Left lobe of liver (tissue), 2 donors: ENCODE data around the gene SRSF9. TPM values are rescaled to one million over a fixed set of nuclear protein-coding genes. Genes with fewer than 3 reads are reported as not detected.
"Not testable (repeated sequence)": the region's sequence is repeated elsewhere in the genome, so short reads cannot be mapped to it uniquely, and the experiment has no call there.

Experiments used
- ATAC-seq: fragments of 200-7000 bp; cut with Tn5 transposase; one replicate; pipeline ENCODE4 v1.9.1; 2020; ENCODE audit warnings: mild to moderate bottlenecking, moderate library complexity
- DNase-seq: peaks from one replicate; pipeline ENCODE4 v3.0.0-alpha.2; 2020; ENCODE audit warnings: low spot score
- total RNA-seq: library from RNA; stranded (reverse); gene quantifications from one replicate; pipeline ENCODE4 v1.2.1, GENCODE V29; 2021
- donor health status: DM: no; HTN: no; CAD: no; lungs with moderate emphysema.
- donor health status: DM: no; HTN: yes; CAD: no.

Gene SRSF9
- total RNA-seq, 1 donor from 2014 or later: 57.8 TPM

- no peak for DNase-seq
- no peak for ATAC-seq
Measured at GRCh38 chr12:120455302-120455701, 14.2 kb downstream of the SRSF9 start.

- DNase-seq (no peak), ATAC-seq (peak; percentile 53)
Measured at GRCh38 chr12:120453977-120454376, 15.6 kb downstream of the SRSF9 start.

GRCh38 chr12:120453060-120453750 lies 16.3 kb downstream of the SRSF9 start:
- DNase-seq: no peak
- peak; percentile 79 for ATAC-seq

GRCh38 chr12:120452524-120452923 lies 17.0 kb downstream of the SRSF9 start:
- DNase-seq: not testable (repeated sequence)
- peak; percentile 47 for ATAC-seq

GRCh38 chr12:120447992-120448391 lies 21.6 kb downstream of the SRSF9 start:
- DNase-seq: no peak
- no peak for ATAC-seq

DNA sequence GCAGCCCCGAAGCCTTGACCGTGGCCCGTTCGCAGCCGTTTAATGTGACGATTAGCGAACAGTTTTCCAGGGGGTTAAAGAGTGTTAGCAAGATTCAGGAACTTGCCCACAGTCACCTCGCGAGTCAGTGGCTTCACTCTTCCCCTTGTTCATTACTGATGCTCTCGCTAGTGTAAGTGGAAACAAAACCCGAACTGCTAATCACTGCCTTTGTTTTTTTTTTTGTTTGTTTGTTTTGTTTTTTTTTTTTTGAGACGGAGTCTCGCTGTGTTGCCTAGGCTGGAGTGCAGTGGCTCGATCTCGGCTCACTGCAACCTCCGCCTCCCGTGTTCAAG lies 22.7 kb downstream of the SRSF9 start:
- not testable (repeated sequence) for DNase-seq, ATAC-seq

GRCh38 chr12:120445911-120446843 lies 23.4 kb downstream of the SRSF9 start, which contains the start of the genes GATC and TRIAP1:
GATC (plus strand) TSS chr12:120446444; CDS start chr12:120446481, 37 bp downstream.
TRIAP1 (minus strand) TSS chr12:120446384; CDS start chr12:120446372, 12 bp downstream.
- peak; percentile 97 for ATAC-seq
- peak; percentile 92 for DNase-seq

- ATAC-seq: no peak
- no peak for DNase-seq
Measured at GRCh38 chr12:120444676-120445075, 24.9 kb downstream of the SRSF9 start.

DNA sequence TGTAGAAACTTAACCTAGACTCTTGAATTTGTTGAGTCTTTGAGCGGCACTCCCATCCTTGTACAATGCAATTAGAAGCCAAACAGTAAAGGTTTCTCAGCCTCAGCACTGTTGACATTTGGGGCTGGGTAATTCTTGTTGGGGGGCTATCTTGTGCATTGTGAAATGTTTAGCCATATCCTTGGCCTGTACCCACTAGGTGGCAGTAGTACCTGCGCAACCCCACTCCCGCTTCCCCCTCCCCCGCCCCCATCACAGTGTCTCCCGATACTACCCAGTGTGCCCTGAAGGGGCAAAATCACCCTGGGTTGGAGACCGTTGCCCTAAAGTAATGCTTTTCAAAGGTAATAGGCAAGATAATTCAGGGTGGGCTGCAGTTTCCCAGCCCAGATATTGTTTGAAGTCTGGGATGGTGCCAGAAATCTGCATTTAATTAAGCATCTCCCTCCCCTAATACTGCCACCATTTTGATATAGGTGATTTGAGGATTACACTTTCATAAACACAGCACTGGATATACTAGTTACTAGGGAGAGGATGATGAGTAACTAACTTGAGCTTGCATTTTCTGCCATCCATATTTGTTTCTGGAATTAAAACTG lies 29.8 kb downstream of the SRSF9 start:
- no peak for DNase-seq
- ATAC-seq: peak; percentile 49

DNA sequence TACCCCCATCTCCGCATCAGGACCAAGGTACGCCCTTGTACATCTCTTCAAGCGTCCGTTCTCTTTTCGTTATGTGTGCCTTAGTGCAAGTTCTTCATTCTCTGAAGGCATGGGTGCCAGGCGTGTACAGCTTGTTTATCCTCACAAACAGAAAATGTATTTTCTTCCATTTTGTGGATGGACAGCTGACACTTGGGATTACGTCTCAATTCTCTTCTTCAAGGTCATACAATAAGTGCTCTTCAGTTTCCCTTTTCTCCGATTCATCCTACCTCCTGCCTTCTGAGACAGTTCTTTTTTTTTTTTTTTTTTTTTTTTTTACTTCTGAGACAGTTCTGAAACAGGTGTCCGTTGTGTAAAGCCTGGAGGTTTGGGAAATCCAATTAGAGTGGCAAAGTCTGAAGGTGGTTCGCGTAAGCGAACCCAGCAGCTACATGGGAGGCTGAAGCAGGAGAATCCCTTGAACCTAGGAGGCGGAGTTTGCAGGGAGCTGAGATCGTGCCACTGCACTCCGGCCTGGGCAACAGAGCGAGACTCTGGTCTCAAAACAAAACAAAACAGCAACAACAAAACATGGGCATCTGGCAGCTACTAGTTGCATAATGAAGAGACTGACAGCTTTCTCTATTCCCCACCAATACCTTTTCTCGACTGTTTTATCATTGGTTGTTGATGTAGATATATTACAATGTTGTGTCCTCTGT lies 30.9 kb downstream of the SRSF9 start:
- DNase-seq: no peak
- ATAC-seq: peak; percentile 4

GRCh38 chr12:120437735-120438494 lies 31.6 kb downstream of the SRSF9 start, which contains the start of gene COX6A1:
COX6A1 (plus strand) TSS chr12:120438113; CDS start chr12:120438127, 14 bp downstream.
- ATAC-seq: peak; percentile 98
- DNase-seq: peak; percentile 97

DNA sequence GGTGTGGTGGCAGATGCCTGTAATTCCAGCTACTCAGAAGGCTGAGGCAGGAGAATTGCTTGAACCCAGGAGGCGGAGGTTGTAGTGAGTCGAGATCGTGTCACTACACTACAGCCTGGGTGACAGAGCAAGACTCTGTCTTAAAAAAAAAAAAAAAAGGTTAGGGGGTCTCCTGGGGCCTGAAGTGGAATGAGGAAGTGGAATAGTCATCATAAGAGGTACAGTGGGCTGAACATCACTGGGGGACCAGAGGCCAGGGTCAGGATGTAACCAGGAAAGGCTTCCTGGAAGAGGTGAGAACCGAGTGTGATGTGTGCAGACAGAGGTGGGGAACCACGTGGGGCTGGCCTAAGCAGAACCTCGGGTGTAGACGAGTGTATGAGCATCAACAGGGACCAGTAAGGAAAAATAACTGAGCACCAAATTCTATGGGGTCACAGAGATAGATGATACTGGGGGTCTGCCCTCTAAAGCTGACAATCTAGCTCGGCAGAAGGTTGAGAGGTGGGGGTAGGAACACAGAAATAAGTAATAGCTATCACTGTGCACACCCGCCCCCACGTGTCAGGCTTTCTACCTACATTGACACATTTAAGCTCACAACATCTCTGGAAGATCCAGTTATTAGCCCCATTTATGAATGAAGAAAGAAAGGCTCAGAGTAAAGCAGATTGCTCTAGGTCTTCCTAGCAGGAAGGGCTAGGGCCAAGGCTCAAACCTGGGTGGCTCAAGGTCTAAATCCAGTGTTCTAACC lies 36.6 kb downstream of the SRSF9 start:
- no peak for DNase-seq

DNA sequence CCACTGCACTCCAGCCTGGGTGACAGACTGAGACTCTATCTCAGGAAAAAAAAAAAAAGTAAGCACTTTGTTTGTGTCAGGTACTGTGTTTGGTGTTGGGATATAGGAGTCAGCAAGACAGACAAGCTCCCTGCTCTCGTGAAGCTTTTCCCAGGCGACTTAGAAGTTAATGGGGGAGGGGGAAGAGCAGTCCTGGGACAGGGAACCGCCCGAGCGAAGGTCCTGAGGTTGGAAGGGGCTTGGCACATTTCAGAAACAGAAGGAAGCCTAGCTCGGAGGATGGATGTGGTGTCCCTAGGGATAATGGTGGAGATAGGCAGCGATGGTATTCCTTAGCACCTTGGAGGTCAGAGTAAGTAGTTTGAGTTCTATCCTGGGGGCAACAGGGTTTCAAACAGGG lies 40.2 kb downstream of the SRSF9 start:
- no peak for DNase-seq
- no peak for ATAC-seq

More for the DNA sequence above, 36.6 kb downstream of the SRSF9 start:
- no peak for ATAC-seq

- DNase-seq (no peak), ATAC-seq (no peak)
Measured at GRCh38 chr12:120428597-120429229, 40.8 kb downstream of the SRSF9 start.

GRCh38 chr12:120425797-120426196 lies 43.8 kb downstream of the SRSF9 start:
- ATAC-seq (no peak), DNase-seq (no peak)

GRCh38 chr12:120422892-120423456 lies 46.6 kb downstream of the SRSF9 start:
- ATAC-seq (no peak), DNase-seq (no peak)

- ATAC-seq (no peak), DNase-seq (no peak)
Measured at GRCh38 chr12:120421701-120422100, 47.8 kb downstream of the SRSF9 start.

DNA sequence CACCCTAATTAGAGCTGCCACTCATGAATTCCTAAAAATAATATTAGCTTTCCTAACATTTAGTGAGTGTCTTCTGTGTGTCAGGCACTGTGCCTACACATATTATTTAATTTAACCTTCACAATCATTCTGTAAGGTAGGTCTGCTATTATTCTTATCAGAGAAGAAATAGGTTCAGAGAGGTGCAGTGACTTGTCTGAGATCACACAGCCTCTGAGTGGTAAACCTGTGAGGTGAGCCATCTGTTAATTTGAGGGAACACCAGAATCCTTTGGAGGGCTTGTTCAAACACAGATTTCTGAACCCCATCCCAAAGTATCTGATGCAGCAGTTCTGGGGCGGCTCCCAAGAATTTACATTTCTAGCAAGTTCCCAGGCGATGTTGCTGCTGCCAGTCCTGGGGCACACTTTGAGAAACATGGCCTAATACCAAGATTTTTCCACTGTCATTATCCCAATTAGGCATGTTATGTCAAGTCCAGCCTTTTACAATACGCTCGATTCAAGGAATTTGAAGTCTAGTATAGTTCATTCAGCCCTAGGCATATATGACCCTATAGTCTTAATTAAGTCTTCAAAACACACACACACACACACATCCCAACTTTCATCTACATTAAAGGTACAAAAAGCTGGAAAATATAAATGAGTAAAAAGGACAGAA lies 51.5 kb downstream of the SRSF9 start:
- DNase-seq: no peak
- ATAC-seq: no peak
